Activated CD4-positive, alpha-beta T cell treated with anti-CD3 and anti-CD28 coated beads, Interleukin-2, amount 10 ng/mL, durations not matched to agents 24 days and 14 days (primary cell): ENCODE data around the gene ST3GAL3. TPM values are rescaled to one million over a fixed set of nuclear protein-coding genes. Genes with fewer than 3 reads are reported as not detected.

Source experiments
- DNase-seq: peaks from one replicate; pipeline ENCODE4 v3.0.0; 2022
- H3K27ac Mint-ChIP-seq: one replicate; pipeline ENCODE4 v1.8.0; 2022; ENCODE audit warnings: mild to moderate bottlenecking, mixed read lengths
- H3K27me3 Mint-ChIP-seq: one replicate; pipeline ENCODE4 v1.8.0; 2022; ENCODE audit warnings: mixed read lengths
- H3K36me3 Mint-ChIP-seq: one replicate; pipeline ENCODE4 v1.8.0; 2022; ENCODE audit warnings: low read depth, mild to moderate bottlenecking, mixed read lengths
- H3K4me1 Mint-ChIP-seq: one replicate; pipeline ENCODE4 v1.8.0; 2021; ENCODE audit warnings: mixed read lengths
- H3K4me3 Mint-ChIP-seq: one replicate; pipeline ENCODE4 v1.8.0; 2022; ENCODE audit warnings: mild to moderate bottlenecking, moderate library complexity, mixed read lengths
- H3K9me3 Mint-ChIP-seq: one replicate; pipeline ENCODE4 v1.8.0; 2021; ENCODE audit warnings: mixed read lengths
- intact Hi-C: fragments of 100-400 bp; cut with micrococcal nuclease; formaldehyde crosslinking; loops from one replicate; pipeline ENCODE4 v1.15.1; 2023
- total RNA-seq: library from RNA; stranded (reverse); gene quantifications from 2 replicates; pipeline ENCODE4 v1.2.3, GENCODE V29; 2022

The ST3GAL3 gene
- total RNA-seq, 1 donor from 2014 or later, result 18.1 TPM

- intact Hi-C loops, result no loop called here
- no peak for DNase-seq
- Mint-ChIP-seq H3K4me1 (no peaks in the 10 kb centered on the region), H3K4me3 (no peak overlapping the region), H3K36me3 (peaks cover 7% of the 10 kb centered on the region), H3K27me3 (no peaks in the 10 kb centered on the region), H3K27ac (no peak overlapping the region), H3K9me3 (no peaks in the 10 kb centered on the region)
Observed at GRCh38 chr1:43898981-43899380, 191.6 kb downstream of the ST3GAL3 start.

- H3K9me3 Mint-ChIP-seq, result no peaks in the 10 kb centered on the region
Observed at GRCh38 chr1:43900386-43900785, 193.1 kb downstream of the ST3GAL3 start.

DNA sequence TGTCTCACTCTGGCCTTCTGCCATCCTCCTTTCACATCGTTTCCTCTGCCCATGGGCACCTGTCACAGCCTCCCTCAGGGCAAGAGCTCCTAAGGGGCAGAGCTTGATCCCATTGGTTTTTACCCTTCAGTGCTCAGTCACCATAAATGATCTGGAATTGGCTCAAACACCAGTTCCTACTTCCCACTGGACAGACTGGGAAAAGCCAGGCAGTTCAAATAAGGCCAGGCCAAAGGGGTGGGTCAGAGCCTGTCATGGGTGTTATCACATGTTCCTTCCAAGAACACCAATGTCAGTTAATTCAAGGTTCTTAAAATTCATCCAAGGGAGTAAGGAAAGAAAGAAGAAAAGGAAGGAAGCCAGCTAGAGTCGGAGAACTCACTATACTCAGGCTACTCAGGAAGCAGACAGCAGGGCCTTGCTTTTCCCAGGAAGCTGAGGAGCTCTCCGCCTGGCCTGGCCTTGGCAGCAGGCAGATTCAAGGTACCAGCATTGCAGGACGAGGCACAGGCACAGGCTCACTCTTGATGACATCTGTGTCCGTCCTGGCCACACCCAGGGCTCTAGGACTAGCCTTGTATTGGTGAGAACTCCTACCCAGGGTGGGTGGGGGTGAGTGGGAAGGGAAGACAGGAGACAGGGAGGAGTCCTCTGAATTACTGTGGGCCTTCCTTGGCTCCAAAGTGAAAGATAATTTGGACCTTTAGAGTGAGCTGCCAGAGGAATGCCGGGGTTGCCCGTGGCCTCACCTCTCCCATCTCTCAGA lies 194.0 kb downstream of the ST3GAL3 start:
- no peaks in the 10 kb centered on the region for H3K9me3 Mint-ChIP-seq
- intact Hi-C loops, result no loop called here
- no peaks in the 10 kb centered on the region for H3K4me1 Mint-ChIP-seq
- H3K27me3 Mint-ChIP-seq, result no peaks in the 10 kb centered on the region
- H3K36me3 Mint-ChIP-seq, result peaks cover 6% of the 10 kb centered on the region
- no peak overlapping the region for H3K27ac Mint-ChIP-seq
- DNase-seq, result no peak
- H3K4me3 Mint-ChIP-seq, result no peak overlapping the region

More at GRCh38 chr1:43900386-43900785, 193.1 kb downstream of the ST3GAL3 start:
- H3K36me3 Mint-ChIP-seq, result peaks cover 7% of the 10 kb centered on the region
- H3K4me3 Mint-ChIP-seq, result no peak overlapping the region
- no peaks in the 10 kb centered on the region for H3K4me1 Mint-ChIP-seq
- intact Hi-C loops, result no loop called here
- no peak overlapping the region for H3K27ac Mint-ChIP-seq
- no peak for DNase-seq
- H3K27me3 Mint-ChIP-seq, result no peaks in the 10 kb centered on the region

DNA sequence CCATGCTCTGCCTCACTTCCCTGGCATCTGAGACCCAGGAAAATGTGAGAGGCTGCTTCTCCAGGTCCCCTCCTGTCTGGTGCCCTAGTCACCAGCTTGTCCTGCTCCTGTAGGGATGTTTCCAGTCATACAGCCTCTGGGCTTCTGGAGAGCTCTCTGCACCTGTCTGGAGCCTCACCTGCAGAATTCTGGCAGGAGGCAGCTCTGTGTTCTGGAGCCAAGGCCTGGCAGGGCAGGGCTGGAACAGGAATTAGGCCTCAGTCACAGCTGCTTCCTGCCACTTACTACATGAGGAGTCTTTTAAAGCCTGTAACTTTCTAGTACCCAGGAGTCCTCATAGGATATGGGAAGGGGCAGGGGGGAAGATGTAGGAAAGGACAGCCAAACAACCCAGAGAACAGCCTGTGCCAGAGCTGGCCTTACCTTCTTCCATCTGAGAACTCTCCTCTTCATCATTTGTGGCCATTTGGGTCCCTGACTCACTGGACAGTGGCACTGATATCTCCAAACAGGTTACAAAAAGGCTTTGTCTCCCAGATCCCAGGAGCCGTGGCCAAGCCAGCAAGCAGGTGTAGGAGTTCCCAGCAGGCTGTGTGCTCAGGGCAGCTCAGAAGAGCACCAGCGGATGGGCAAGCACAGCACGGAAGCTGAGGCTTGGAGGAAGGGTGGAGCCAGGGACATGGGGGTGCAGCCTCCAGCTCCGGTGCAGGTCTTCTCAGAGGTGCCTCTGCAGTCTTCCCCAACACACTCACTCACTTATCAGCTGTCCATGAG lies 194.9 kb downstream of the ST3GAL3 start:
- intact Hi-C loops, result no loop called here
- DNase-seq, result no peak
- no peak overlapping the region for H3K4me3 Mint-ChIP-seq
- peaks cover 4% of the 10 kb centered on the region for H3K36me3 Mint-ChIP-seq
- H3K27ac Mint-ChIP-seq, result peak overlapping the region; percentile 22
- no peaks in the 10 kb centered on the region for H3K4me1 Mint-ChIP-seq
- H3K27me3 Mint-ChIP-seq, result no peaks in the 10 kb centered on the region
- H3K9me3 Mint-ChIP-seq, result no peaks in the 10 kb centered on the region

DNA sequence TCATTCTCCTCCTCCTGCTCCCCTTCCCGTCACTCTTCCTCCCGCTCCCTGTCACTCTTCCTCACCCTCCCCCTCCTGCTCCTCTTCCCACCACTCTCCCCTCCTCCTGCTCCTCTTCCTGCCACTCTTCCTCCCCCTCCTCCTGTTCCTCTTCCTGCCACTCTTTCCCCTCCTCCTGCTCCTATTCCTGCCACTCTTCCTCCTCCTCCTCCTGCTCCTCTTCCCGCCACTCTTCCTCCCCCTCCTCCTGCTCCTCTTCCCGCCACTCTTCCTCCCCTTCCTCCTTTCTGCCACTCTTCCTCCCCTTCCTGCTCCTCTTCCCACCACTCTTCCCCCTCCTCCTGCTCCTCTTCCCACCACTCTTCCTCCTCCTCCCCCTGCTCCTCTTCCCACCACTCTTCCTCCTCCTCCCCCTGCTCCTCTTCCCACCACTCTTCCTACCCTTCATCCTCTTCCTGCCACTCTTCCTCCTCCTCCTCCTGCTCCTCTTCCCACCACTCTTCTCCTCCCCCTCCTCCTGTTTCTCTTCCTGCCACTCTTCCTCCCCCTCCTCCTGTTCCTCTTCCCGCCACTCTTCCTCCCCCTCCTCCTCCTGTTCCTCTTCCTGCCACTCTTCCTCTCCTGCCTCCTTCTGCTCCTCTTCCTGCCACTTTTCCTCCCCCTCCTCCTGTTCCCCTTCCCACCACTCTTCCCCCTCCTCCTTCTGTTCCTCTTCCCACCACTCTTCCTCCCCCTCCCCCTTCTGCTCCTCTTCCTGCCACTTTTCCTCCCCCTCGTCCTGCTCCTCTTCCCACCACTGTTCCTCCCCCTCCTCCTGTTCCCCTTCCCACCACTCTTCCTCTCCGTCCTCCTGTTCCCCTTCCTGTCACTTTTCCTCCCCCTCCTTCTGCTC lies 197.6 kb downstream of the ST3GAL3 start:
- no peak overlapping the region for H3K27ac Mint-ChIP-seq
- no peaks in the 10 kb centered on the region for H3K9me3 Mint-ChIP-seq
- no peak overlapping the region for H3K4me3 Mint-ChIP-seq
- no peaks in the 10 kb centered on the region for H3K4me1 Mint-ChIP-seq
- peaks cover 2% of the 10 kb centered on the region for H3K36me3 Mint-ChIP-seq
- H3K27me3 Mint-ChIP-seq, result no peaks in the 10 kb centered on the region
- no peak for DNase-seq
- intact Hi-C loops, result no loop called here

- intact Hi-C loops, result no loop called here
- H3K27me3 Mint-ChIP-seq, result no peaks in the 10 kb centered on the region
- no peak for DNase-seq
- H3K4me1 Mint-ChIP-seq, result no peaks in the 10 kb centered on the region
- H3K9me3 Mint-ChIP-seq, result no peaks in the 10 kb centered on the region
- H3K36me3 Mint-ChIP-seq, result no peaks in the 10 kb centered on the region
- H3K4me3 Mint-ChIP-seq, result no peak overlapping the region
- H3K27ac Mint-ChIP-seq, result no peak overlapping the region
Observed at GRCh38 chr1:43908226-43908625, 200.9 kb downstream of the ST3GAL3 start.

GRCh38 chr1:43908858-43909257 lies 201.5 kb downstream of the ST3GAL3 start:
- Mint-ChIP-seq H3K36me3 (no peaks in the 10 kb centered on the region), H3K4me1 (no peaks in the 10 kb centered on the region), H3K9me3 (no peaks in the 10 kb centered on the region), H3K27me3 (no peaks in the 10 kb centered on the region), H3K4me3 (no peak overlapping the region), H3K27ac (no peak overlapping the region)
- intact Hi-C loops, result no loop called here
- no peak for DNase-seq

GRCh38 chr1:43910343-43910742 lies 203.0 kb downstream of the ST3GAL3 start:
- H3K36me3 Mint-ChIP-seq, result no peaks in the 10 kb centered on the region
- H3K27me3 Mint-ChIP-seq, result no peaks in the 10 kb centered on the region
- no peaks in the 10 kb centered on the region for H3K4me1 Mint-ChIP-seq
- H3K9me3 Mint-ChIP-seq, result no peaks in the 10 kb centered on the region
- no peak for DNase-seq
- no peak overlapping the region for H3K4me3 Mint-ChIP-seq
- no peak overlapping the region for H3K27ac Mint-ChIP-seq
- intact Hi-C loops, result no loop called here

DNA sequence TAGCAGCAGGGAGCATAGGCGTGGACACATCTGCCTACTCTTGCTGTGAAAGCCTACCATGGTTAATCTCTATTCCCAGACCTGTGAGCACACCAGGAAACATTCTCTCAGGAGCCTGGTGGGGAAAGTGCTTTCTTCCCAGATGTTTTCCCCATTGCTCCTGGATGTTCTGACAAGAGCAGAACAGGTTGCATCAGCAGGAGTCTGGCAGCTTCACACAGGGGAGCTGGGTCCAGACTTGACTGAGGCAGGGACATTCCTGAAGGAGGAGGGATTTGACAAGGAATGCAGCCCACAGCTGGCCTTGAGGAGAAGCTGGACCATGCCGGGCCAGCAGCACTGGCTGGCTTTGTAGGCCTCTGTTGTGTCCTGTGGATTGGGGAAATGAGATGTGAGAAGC lies 205.3 kb downstream of the ST3GAL3 start:
- no peak for DNase-seq
- H3K27ac Mint-ChIP-seq, result no peak overlapping the region
- H3K4me1 Mint-ChIP-seq, result no peaks in the 10 kb centered on the region
- H3K4me3 Mint-ChIP-seq, result no peak overlapping the region
- no peaks in the 10 kb centered on the region for H3K27me3 Mint-ChIP-seq
- no peaks in the 10 kb centered on the region for H3K9me3 Mint-ChIP-seq
- intact Hi-C loops, result no loop called here
- no peaks in the 10 kb centered on the region for H3K36me3 Mint-ChIP-seq

DNA sequence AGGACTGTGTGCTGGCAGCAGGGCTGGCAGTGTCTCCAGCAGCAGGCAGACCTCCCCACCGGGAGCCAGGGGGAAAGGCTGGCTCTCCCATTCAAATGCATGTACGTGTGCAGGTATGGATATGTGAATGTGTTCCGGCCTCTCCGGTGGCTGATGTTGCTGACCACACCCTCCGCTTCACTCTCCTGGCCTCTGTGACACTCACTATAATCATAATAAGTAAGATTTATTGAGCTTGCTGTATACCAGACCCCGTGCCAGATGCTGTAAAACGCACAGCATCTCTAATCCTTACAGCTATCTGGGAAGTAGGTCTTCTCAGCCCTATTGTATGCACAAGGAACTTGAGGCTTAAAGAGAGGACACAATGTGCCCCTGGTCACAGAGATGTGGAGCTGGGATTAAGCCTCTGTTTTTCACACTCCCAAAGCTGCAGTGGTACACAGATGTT lies 205.7 kb downstream of the ST3GAL3 start:
- no peak overlapping the region for H3K27ac Mint-ChIP-seq
- H3K4me3 Mint-ChIP-seq, result no peak overlapping the region

DNA sequence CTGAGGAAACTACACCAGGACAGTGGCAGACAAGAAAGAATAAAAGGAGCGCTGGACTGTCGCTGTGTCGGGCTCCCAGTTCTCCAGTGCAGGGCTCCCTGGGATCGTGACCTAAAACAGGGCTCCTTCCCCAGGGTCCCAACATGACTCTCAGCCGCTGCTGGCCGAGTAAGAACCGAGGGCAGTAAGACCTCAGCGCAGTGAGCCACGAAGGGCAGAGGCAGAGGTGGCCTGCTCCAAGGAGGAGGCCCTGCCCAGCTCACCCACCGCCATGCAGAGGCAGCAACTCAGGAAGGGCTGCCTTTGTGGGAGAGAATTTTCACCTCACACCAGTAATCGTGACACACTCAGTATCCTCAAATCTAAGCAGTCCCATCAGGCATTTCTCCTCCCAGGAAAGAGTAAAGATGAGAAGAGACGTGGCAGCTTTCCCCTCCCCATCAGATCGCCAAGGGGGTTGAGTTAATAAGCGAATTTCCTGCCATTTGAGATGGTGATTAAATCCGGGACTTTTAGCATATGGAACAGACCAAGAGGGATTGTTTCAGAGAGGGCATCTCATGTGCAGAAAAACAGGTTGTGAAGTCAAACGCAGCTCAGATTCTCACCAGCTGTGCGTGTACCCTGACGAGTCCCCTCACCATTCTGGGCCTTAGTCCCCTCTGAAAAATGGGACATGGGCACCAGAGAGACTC lies 206.5 kb downstream of the ST3GAL3 start:
- H3K36me3 Mint-ChIP-seq, result no peaks in the 10 kb centered on the region
- H3K27me3 Mint-ChIP-seq, result no peaks in the 10 kb centered on the region
- H3K4me3 Mint-ChIP-seq, result no peak overlapping the region
- H3K9me3 Mint-ChIP-seq, result no peaks in the 10 kb centered on the region
- H3K4me1 Mint-ChIP-seq, result no peaks in the 10 kb centered on the region
- intact Hi-C loops, result no loop called here
- no peak for DNase-seq
- H3K27ac Mint-ChIP-seq, result no peak overlapping the region

More for the DNA sequence above, 205.7 kb downstream of the ST3GAL3 start:
- no peaks in the 10 kb centered on the region for H3K36me3 Mint-ChIP-seq
- H3K4me1 Mint-ChIP-seq, result no peaks in the 10 kb centered on the region
- intact Hi-C loops, result no loop called here
- no peak for DNase-seq
- H3K9me3 Mint-ChIP-seq, result no peaks in the 10 kb centered on the region
- no peaks in the 10 kb centered on the region for H3K27me3 Mint-ChIP-seq

- DNase-seq, result no peak
- H3K27me3 Mint-ChIP-seq, result no peaks in the 10 kb centered on the region
- H3K36me3 Mint-ChIP-seq, result no peaks in the 10 kb centered on the region
- H3K4me1 Mint-ChIP-seq, result peaks cover 7% of the 10 kb centered on the region
- intact Hi-C loops, result no loop called here
- H3K9me3 Mint-ChIP-seq, result no peaks in the 10 kb centered on the region
- no peak overlapping the region for H3K27ac Mint-ChIP-seq
- H3K4me3 Mint-ChIP-seq, result no peak overlapping the region
Observed at GRCh38 chr1:43914576-43915525, 207.5 kb downstream of the ST3GAL3 start.
